Cardiac septum (tissue), 1 donor: ENCODE measurements around the gene ATAD3A. TPM values are rescaled to one million over a fixed set of nuclear protein-coding genes. Genes with fewer than 3 reads are reported as not detected.

ENCODE experiments used
- DNase-seq: peaks from one replicate; pipeline ENCODE4 v3.0.0-alpha.2; 2020; ENCODE audit warnings: low spot score
- intact Hi-C: fragments of 100-400 bp; cut with DNase I; formaldehyde crosslinking; loops from one replicate; pipeline ENCODE4 v1.14.0; 2022
- total RNA-seq: library from RNA; stranded (reverse); fragmentation: NEBNext Ultra II Directional; extraction: Animal tissue kit (Norgen Biotek cat#: 25700); gene quantifications from one replicate; pipeline ENCODE4 v1.2.1, GENCODE V29; 2021
- donor health status: DM: no; HTN: no; CAD: no.

Gene ATAD3A
- total RNA-seq, 1 donor from 2014 or later: 13.7 TPM

GRCh38 chr1:1535201-1536018 is 23.4 kb downstream of the ATAD3A start:
- intact Hi-C loops: no loop called here
- DNase-seq: no peak

GRCh38 chr1:1536019-1536937 is 24.3 kb downstream of the ATAD3A start:
- intact Hi-C loops: no loop called here
- DNase-seq: no peak

GRCh38 chr1:1536938-1537546 is 25.1 kb downstream of the ATAD3A start:
- no peak for DNase-seq
- intact Hi-C loops: no loop called here

GRCh38 chr1:1537626-1538250 is 25.8 kb downstream of the ATAD3A start:
- no peak for DNase-seq
- intact Hi-C loops: no loop called here

GRCh38 chr1:1538334-1538733 is 26.4 kb downstream of the ATAD3A start:
- no peak for DNase-seq
- intact Hi-C loops: no loop called here

DNA sequence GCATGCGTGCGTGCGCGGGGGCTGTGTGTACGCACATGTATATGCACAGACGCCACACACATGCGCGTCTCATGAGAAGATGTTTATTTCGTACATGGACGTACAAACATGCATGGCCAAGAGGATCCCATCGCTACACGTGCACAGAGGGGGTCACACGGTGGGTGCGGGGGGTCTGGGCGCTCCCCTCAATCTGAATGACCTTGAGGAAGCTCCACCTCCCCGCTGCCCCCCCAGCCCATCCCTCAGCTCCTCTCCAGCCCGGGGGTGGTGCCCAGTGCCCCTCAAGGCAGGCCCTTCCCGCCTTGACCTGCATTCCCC is 27.0 kb downstream of the ATAD3A start:
- intact Hi-C loops: no loop called here
- no peak for DNase-seq

DNA sequence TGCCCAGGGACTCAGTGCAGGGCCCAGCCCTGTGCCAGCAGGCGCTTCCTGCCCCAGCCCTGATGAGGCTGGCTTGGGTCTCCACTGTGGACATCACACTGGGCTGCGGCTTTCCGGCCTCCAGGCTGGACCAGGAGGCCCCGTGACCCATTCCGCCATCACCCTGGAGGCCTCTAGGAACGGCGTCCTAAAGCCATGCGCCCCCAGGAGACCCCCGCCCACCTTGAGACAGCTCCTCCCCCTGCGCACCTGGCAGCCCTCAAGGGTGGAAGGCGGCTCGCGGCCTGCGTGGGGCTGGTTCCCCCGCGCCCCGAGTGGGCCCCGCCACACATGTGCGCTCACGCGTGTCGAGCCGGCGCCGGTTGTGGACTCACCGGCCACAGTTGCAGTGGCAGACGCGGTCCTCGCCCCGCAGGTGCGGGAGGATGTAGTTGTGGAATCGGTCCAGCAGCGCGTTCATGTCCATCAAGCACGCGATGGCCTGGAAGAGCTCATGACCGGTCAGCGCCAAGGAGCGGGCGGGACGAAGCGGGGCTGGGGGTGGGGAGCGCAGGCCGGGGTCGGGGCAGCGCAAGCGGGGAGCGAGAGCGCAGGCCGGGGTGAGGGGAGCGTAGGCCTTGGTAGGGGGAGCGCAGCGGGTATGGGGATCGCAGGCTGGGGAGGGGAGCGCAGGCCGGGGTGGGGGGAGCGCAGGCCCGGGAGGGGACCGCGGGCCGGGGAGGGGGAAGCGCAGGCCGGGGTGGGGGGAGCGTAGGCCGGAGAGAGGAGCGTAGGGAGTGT is 27.5 kb downstream of the ATAD3A start:
- no peak for DNase-seq

GRCh38 chr1:1540090-1540817 is 28.3 kb downstream of the ATAD3A start, which contains the start of gene TMEM240:
TSS of gene TMEM240 (minus strand) at chr1:1540624. CDS start at chr1:1540346, 278 bp downstream.
- DNase-seq: peak; percentile 83
- intact Hi-C loops: no loop called here

More for the DNA sequence above, 27.5 kb downstream of the ATAD3A start:
- intact Hi-C loops: no loop called here

DNA sequence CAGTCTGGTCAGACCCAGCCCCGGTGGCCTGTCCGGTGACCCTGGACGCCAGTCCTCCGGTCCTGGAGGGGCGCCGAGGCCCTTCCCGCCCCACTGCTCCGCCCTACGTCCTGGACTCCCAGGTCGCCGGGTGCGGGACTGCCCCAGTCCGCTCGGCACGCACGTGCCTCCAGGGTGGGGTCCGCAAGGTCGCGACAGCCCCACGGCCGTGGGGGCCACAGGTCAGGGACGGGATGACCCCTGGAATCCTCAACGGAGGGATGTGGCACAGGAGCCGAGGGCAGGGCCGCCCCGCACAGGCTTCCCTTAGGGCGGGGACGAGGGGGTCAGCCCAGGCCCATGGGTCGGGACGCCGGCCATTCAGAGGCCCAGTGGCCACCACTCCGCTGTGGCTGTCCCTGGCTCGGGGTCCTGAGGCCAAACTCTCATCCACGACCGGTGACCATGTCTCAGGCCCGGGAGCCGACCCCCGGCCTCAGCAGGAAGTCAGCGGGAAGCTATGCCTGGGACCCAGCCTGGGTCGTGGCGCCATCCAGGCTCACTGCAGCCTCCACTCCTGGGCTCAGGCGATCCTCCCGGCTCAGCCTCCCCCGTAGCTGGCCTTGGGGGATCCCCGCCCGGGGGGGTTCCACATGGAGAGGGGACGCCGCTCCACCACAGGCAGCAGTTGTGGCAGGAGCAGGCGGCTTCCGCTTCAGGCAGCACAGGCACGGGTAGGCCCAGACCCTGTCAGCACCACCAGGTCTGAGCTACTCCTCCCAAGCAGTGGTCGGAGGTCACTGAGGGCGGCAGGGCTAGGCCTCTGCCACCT is 29.1 kb downstream of the ATAD3A start:
- intact Hi-C loops: no loop called here
- no peak for DNase-seq

DNA sequence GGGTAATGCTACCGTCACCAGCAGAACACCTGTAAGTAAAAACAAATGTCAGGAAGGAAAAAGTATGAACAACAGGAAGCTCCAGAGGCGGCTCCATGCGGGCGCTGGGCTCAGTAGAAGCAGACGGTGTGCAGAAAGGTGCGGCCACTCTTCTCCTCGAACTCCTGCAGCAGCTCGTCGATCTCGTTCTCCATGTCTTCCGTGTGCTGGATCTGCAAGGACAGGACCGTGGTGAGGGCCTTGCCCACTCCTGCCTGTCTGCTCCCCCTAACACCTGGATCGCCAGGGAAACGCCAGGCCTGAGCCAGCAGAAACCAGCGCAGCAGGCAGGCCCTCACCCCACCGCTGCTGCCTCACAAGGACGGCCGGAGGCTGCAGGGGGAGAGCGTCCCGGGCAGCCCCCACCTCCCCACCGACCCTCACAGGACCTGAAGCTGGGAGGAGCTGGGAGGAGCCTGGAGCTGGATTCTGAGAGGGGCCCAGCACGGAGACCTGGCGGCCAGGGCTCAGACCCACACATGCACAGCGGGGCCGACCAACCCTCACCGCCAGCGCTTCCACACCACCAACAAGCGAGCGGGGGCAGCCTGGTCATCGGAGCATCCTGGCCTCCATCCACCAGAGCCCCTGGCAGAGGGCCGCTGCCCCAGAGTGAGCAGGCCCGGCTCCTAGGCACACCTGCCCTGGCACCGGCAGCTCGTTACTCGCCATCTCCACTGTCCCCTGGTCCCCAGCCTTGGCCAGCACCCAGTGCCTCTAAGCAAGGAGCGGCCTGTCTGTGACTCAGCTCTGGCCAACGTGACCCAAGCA is 30.2 kb downstream of the ATAD3A start:
- no peak for DNase-seq
- intact Hi-C loops: no loop called here

GRCh38 chr1:1542766-1543705 is 31.1 kb downstream of the ATAD3A start:
- no peak for DNase-seq
- intact Hi-C loops: no loop called here

- DNase-seq: peak; percentile 82
- intact Hi-C loops: no loop called here
Measured at GRCh38 chr1:1543706-1544099, 31.7 kb downstream of the ATAD3A start.

DNA sequence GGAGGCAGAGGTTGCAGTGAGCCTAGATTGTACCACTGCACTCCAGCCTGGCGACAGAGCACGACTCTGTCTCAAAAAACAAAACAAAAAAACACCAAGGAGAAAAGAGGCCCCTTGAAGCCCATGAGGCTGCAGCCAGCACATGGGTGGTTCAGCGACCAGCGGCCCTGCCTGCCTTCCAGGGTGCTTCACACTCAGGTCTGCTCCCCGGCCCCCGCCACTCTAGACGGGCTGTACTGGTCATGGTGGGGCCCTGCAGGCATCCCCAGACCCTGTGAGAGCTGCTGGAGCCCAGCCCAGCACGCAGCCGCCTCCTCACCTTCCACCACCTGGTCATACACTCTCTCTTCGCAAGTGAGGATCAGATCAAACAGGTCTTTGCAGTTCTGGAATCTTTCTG is 32.6 kb downstream of the ATAD3A start:
- DNase-seq: no peak
- intact Hi-C loops: no loop called here

- DNase-seq: no peak
- intact Hi-C loops: no loop called here
Measured at GRCh38 chr1:1545946-1546737, 34.2 kb downstream of the ATAD3A start.

DNA sequence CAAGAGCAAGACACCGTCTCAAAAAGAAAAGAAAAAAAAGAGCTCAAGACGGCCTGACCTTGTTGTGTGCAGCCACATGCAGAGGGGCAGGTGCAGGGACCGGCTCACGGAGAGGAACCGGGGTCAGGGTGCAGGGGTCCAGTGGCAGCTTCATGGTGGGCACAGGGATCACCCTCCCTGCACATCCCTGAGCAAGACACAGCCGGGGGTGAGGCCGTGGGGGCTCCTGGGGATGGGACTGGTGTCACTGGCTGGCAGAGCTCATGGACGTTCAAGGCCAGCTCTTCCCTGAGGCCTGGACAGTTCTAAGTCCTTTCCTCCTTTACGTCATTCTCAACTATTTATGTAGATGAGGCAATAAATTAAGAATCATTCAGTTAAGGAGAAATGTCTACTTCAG is 35.0 kb downstream of the ATAD3A start:
- intact Hi-C loops: no loop called here
- no peak for DNase-seq
